Sigmoid colon (tissue), 4 donors: ENCODE results near the gene TP53I11.

Experiments
- EP300 ChIP-seq, 4 donors: sonication (generic); formaldehyde crosslinking; IDR thresholded peaks; one replicate each; pipeline ENCODE4 v1.6.1; 2017; ENCODE audit warnings: antibody characterized with exemption in 4 of 4
- POLR2A ChIP-seq, 2 donors: fragments of 450-650 bp; IDR thresholded peaks; one replicate each; pipeline ENCODE4 v1.6.1; 2016; ENCODE audit warnings: antibody characterized with exemption in 2 of 2, mild to moderate bottlenecking in 2 of 2, moderate library complexity in 2 of 2
- POLR2AphosphoS5 ChIP-seq, 4 donors: sonication (generic); formaldehyde crosslinking; IDR thresholded peaks; one replicate each; pipeline ENCODE4 v1.6.1; 2017; ENCODE audit warnings: antibody characterized with exemption in 4 of 4
- TF ChIP-seq, protein P1 (sequence below), 4 experiments: fragments of 450-650 bp in 3 of 4; fragments of 200-600 bp in 1 of 4; IDR thresholded peaks; one replicate each; pipeline ENCODE4 v1.5.1; 2016 to 2019; ENCODE audit warnings: antibody characterized with exemption in 4 of 4, mild to moderate bottlenecking in 3 of 4, moderate library complexity in 2 of 4

DNA sequence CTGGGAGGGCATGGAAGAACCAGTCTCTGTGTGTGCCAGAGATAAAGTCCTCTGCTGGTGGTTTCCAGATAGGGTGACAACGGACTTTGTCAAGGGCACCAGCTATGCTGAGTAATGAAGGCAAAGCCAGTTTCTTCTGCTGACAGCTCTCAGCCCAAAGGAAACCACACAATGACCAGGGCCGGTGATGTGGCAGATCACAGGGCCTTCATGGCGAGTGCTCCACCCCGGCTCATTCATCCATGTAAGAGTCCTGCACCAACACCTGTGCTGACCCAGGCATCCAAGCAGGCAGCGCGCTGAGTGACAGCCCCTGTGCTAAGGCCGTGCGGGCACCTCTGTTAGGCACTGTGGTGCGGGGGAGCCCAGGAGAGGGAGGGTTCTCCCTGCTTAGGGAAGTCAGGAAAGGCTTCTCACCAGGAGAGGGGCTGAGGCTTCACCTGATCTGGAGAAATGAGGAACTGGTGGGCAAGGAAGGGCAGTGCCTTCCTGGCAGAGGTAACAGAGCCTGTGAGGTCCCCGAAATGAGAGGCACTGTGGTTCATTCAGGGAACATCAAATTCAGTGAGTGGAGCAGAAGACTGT is 33.8 kb downstream of the TP53I11 start:
- TF ChIP-seq POLR2A (IDR thresholded peaks at IDR 0.05) (no peak), EP300 (IDR thresholded peaks at IDR 0.05) (no peak), POLR2AphosphoS5 (IDR thresholded peaks at IDR 0.05) (no peak)
- TF ChIP-seq, protein P1, sequence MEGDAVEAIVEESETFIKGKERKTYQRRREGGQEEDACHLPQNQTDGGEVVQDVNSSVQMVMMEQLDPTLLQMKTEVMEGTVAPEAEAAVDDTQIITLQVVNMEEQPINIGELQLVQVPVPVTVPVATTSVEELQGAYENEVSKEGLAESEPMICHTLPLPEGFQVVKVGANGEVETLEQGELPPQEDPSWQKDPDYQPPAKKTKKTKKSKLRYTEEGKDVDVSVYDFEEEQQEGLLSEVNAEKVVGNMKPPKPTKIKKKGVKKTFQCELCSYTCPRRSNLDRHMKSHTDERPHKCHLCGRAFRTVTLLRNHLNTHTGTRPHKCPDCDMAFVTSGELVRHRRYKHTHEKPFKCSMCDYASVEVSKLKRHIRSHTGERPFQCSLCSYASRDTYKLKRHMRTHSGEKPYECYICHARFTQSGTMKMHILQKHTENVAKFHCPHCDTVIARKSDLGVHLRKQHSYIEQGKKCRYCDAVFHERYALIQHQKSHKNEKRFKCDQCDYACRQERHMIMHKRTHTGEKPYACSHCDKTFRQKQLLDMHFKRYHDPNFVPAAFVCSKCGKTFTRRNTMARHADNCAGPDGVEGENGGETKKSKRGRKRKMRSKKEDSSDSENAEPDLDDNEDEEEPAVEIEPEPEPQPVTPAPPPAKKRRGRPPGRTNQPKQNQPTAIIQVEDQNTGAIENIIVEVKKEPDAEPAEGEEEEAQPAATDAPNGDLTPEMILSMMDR (IDR thresholded peaks at IDR 0.05), result no peak
